ENCODE data around the gene CDH23.

DNA sequence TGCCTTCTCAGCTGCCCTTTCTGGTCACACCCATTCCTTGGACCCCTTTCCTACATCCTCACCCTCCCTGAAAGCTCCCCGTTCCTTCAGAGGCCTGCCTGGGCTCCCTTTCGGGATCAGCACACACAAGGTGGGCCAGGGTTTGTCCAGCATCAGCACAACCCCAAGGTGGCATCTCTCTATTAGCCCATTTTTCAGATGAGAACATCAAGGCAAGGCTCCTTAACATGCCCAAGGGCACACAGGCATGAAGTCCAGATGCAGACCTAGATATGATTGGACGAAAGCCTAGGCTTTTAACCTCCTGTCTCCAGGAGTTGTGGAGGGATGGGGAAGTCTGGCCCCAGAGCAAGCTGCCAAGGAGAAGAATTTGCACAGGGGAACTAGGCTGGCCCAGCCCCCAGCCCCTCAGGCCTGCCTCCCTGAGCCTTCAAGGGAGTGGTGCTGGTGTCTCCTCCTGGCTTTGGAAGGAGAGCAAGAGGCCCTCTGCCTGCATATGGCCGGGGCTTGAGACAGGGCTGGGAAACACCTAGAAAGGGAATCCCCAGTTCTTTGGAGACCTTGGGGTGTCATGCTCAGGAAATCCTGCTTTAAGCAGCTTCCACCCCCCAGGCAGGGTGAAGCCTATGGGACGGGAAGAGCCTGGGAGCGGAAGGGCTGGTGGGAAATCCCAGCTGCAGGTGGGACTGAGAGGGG, 385.6 kb downstream of the CDH23 start:
- TF ChIP-seq, protein P1, sequence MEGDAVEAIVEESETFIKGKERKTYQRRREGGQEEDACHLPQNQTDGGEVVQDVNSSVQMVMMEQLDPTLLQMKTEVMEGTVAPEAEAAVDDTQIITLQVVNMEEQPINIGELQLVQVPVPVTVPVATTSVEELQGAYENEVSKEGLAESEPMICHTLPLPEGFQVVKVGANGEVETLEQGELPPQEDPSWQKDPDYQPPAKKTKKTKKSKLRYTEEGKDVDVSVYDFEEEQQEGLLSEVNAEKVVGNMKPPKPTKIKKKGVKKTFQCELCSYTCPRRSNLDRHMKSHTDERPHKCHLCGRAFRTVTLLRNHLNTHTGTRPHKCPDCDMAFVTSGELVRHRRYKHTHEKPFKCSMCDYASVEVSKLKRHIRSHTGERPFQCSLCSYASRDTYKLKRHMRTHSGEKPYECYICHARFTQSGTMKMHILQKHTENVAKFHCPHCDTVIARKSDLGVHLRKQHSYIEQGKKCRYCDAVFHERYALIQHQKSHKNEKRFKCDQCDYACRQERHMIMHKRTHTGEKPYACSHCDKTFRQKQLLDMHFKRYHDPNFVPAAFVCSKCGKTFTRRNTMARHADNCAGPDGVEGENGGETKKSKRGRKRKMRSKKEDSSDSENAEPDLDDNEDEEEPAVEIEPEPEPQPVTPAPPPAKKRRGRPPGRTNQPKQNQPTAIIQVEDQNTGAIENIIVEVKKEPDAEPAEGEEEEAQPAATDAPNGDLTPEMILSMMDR (IDR thresholded peaks at IDR 0.05; ENCODE audit: control extremely low read depth in 1 of 3, insufficient read depth in 1 of 3, low read depth in 1 of 3, low read length in 3 of 3), result no peak
- TF ChIP-seq POU5F1 (IDR thresholded peaks at IDR 0.05; ENCODE audit: low read depth, low read length) (no peak), EZH2 (IDR thresholded peaks at IDR 0.05; ENCODE audit: low read depth, low read length, severe bottlenecking) (no peak)
